Upper lobe of left lung (tissue), 4 donors: ENCODE results near the gene SAPCD1.

Source experiments
- POLR2A ChIP-seq, 4 donors: fragments of 450-650 bp; IDR thresholded peaks; one replicate each; pipeline ENCODE4 v1.5.1; 2016 to 2017; ENCODE audit warnings: antibody characterized with exemption in 4 of 4, mild to moderate bottlenecking in 2 of 4
- TF ChIP-seq, protein P1 (sequence below), 6 experiments: fragments of 450-650 bp in 4 of 6; fragments of 200-600 bp in 2 of 6; sonication (generic) in 2 of 6; IDR thresholded peaks; one replicate each; pipeline ENCODE4 v1.5.1; 2016 to 2019; ENCODE audit warnings: antibody characterized with exemption in 6 of 6

DNA sequence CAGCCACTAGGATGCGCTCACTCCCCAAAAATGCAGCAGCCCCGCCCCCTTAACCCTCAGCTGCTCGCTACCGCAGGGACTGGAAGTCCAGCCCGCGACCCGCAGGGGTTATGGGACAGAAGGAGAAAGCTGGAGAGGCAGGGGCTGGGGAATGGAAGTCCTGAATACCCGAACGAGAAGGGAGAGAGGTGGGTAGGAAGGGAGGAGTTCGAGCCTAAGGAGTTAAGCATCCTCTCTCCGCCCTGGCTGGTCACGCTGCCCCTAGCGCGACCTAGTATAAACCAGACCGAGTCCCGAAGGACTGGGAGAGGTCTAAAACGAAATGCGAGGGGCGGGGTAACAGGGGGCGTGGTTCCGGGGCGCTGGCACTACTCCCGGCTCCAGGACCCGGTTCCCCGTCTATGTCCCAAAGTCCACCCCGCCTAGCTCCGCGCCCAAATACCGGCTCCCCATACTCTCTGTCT, 32.9 kb upstream of the SAPCD1 start:
- TF ChIP-seq, protein P1, sequence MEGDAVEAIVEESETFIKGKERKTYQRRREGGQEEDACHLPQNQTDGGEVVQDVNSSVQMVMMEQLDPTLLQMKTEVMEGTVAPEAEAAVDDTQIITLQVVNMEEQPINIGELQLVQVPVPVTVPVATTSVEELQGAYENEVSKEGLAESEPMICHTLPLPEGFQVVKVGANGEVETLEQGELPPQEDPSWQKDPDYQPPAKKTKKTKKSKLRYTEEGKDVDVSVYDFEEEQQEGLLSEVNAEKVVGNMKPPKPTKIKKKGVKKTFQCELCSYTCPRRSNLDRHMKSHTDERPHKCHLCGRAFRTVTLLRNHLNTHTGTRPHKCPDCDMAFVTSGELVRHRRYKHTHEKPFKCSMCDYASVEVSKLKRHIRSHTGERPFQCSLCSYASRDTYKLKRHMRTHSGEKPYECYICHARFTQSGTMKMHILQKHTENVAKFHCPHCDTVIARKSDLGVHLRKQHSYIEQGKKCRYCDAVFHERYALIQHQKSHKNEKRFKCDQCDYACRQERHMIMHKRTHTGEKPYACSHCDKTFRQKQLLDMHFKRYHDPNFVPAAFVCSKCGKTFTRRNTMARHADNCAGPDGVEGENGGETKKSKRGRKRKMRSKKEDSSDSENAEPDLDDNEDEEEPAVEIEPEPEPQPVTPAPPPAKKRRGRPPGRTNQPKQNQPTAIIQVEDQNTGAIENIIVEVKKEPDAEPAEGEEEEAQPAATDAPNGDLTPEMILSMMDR (IDR thresholded peaks at IDR 0.05), result peak in 5 of 6 experiments; percentile 1 to 91 (median 68)
- TF ChIP-seq POLR2A (IDR thresholded peaks at IDR 0.05), result no peak
